Neuronal stem cell (in vitro differentiated cells): ENCODE results near the gene ANAPC15. TPM values are rescaled to one million over a fixed set of nuclear protein-coding genes. Genes with fewer than 3 reads are reported as not detected.

ENCODE experiments used
- small RNA-seq: library from polyadenylated mRNA; stranded (forward); fragments of <200 nt; extraction: miRNeasy Mini kit (QIAGEN cat#:217004); gene quantifications from one replicate; pipeline ENCODE3, GENCODE V24; 2013; ENCODE audit not compliant: insufficient read depth

The ANAPC15 gene

Small RNA genes within 50 kb of the gene (small RNA-seq; reads per million reads assigned to genes)
- gene MIR3165: not detected
